HepG2 (cell line): ENCODE measurements around the gene KLC4. TPM values are rescaled to one million over a fixed set of nuclear protein-coding genes. Genes with fewer than 3 reads are reported as not detected.

Experiments used
- AHR ChIP-seq: IDR thresholded peaks from 2 replicates; pipeline ENCODE4 v1.6.1; 2018; ENCODE audit warnings: missing genetic modification reagents, missing compliant biosample characterization
- ATF1 ChIP-seq: IDR thresholded peaks from 2 replicates; pipeline ENCODE4 v1.6.1; 2016; ENCODE audit warnings: mild to moderate bottlenecking, control low read depth
- ELF3 ChIP-seq: IDR thresholded peaks from 2 replicates; pipeline ENCODE4 v1.6.1; 2016; ENCODE audit warnings: missing genetic modification reagents, missing compliant biosample characterization
- KDM6A ChIP-seq: IDR thresholded peaks from 2 replicates; pipeline ENCODE4 v1.6.1; 2016; ENCODE audit warnings: low read depth
- MXD1 ChIP-seq: sonication (generic); formaldehyde crosslinking; IDR thresholded peaks from 2 replicates; pipeline ENCODE4 v1.4.0; 2020; ENCODE audit warnings: mild to moderate bottlenecking, missing genetic modification reagents
- POLR2AphosphoS5 ChIP-seq: IDR thresholded peaks from 2 replicates; pipeline ENCODE4 v1.6.1; 2012; ENCODE audit warnings: low read depth, low read length
- TCF7L2 ChIP-seq: IDR thresholded peaks from 2 replicates; pipeline ENCODE4 v1.6.1; 2011; ENCODE audit warnings: mild to moderate bottlenecking, low read depth, low read length, moderate library complexity
- U2AF2 ChIP-seq: fragments of 200-400 bp; formaldehyde crosslinking; IDR thresholded peaks from 2 replicates; pipeline ENCODE4 v1.6.1; 2017; ENCODE audit warnings: low read depth, mild to moderate bottlenecking, low read length
- ZBTB3 ChIP-seq: sonication (generic); formaldehyde crosslinking; IDR thresholded peaks from 2 replicates; pipeline ENCODE4 v1.4.0; 2020; ENCODE audit warnings: low read depth, mild to moderate bottlenecking, moderate library complexity, missing genetic modification reagents, borderline replicate concordance
- ZNF160 ChIP-seq: sonication (generic); formaldehyde crosslinking; IDR thresholded peaks from 2 replicates; pipeline ENCODE4 v1.8.0; 2022; ENCODE audit warnings: mild to moderate bottlenecking, inconsistent platforms, missing genetic modification reagents
- ZNF335 ChIP-seq: sonication (generic); formaldehyde crosslinking; IDR thresholded peaks from 2 replicates; pipeline ENCODE4 v1.4.0; 2020; ENCODE audit warnings: missing genetic modification reagents
- ZNF354B ChIP-seq: sonication (generic); formaldehyde crosslinking; IDR thresholded peaks from 2 replicates; pipeline ENCODE4 v1.8.0; 2022; ENCODE audit warnings: mild to moderate bottlenecking, missing genetic modification reagents
- ZNF619 ChIP-seq: sonication (generic); formaldehyde crosslinking; IDR thresholded peaks from 2 replicates; pipeline ENCODE4 v1.4.0; 2020; ENCODE audit warnings: mild to moderate bottlenecking, missing genetic modification reagents
- ZNF678 ChIP-seq: sonication (generic); formaldehyde crosslinking; IDR thresholded peaks from 2 replicates; pipeline ENCODE4 v1.4.0; 2020; ENCODE audit warnings: mild to moderate bottlenecking, missing genetic modification reagents
- ZNF724P ChIP-seq: sonication (generic); formaldehyde crosslinking; IDR thresholded peaks from 2 replicates; pipeline ENCODE4 v1.8.0; 2022; ENCODE audit warnings: missing genetic modification reagents, borderline replicate concordance
- ZNF746 ChIP-seq: sonication (generic); formaldehyde crosslinking; IDR thresholded peaks from 2 replicates; pipeline ENCODE4 v1.8.0; 2022; ENCODE audit warnings: mild to moderate bottlenecking, missing genetic modification reagents
- ZNF777 ChIP-seq: sonication (generic); formaldehyde crosslinking; IDR thresholded peaks from 2 replicates; pipeline ENCODE4 v1.4.0; 2020; ENCODE audit warnings: missing genetic modification reagents
- ZNF780A ChIP-seq: sonication (generic); formaldehyde crosslinking; IDR thresholded peaks from 2 replicates; pipeline ENCODE4 v1.8.0; 2022; ENCODE audit warnings: mild to moderate bottlenecking, missing genetic modification reagents, moderate library complexity
- ZNF841 ChIP-seq: sonication (generic); formaldehyde crosslinking; IDR thresholded peaks from 2 replicates; pipeline ENCODE4 v1.8.1; 2023; ENCODE audit warnings: missing genetic modification reagents, borderline replicate concordance
- polyA plus RNA-seq, 8 experiments: library from polyadenylated mRNA; depleted of rRNA in 3 of 8; stranded (reverse) in 7 of 8; unstranded in 1 of 8; fragments of >200 nt; fragmentation: Illumina TruSeq in 4 of 8; extraction: Trizol in 4 of 8; gene quantifications; 2 replicates each; pipeline versions ENCODE4 v1.2.1 to v1.2.3, GENCODE V29; 2011 to 2016; ENCODE audit warnings: low read depth in 4 of 8, missing spikeins in 1 of 8, mixed read lengths in 1 of 8; ENCODE audit not compliant: insufficient read depth in 1 of 8
- total RNA-seq, 5 experiments: library from RNA; depleted of rRNA; stranded (reverse); fragments of >200 nt; fragmentation: Illumina TruSeq; extraction: Trizol; gene quantifications; 2 replicates each; pipeline ENCODE4 v1.2.3, GENCODE V29; 2016; ENCODE audit warnings: low read depth in 1 of 5
- TF ChIP-seq, protein P1 (sequence below): sonication (generic); formaldehyde crosslinking; IDR thresholded peaks from 2 replicates; pipeline ENCODE4 v1.8.1; 2023; ENCODE audit warnings: mild to moderate bottlenecking, missing genetic modification reagents
- TF ChIP-seq, protein P2 (sequence below): sonication (generic); formaldehyde crosslinking; IDR thresholded peaks from 2 replicates; pipeline ENCODE4 v1.4.0; 2020; ENCODE audit warnings: missing genetic modification reagents, mild to moderate bottlenecking, borderline replicate concordance
- TF ChIP-seq, protein P3 (sequence below): sonication (generic); formaldehyde crosslinking; IDR thresholded peaks from 2 replicates; pipeline ENCODE4 v1.5.0; 2020; ENCODE audit warnings: mild to moderate bottlenecking, missing genetic modification reagents
- TF ChIP-seq, protein P4 (sequence below): IDR thresholded peaks from 2 replicates; pipeline ENCODE4 v1.6.1; 2018; ENCODE audit warnings: missing genetic modification reagents, mild to moderate bottlenecking, missing compliant biosample characterization

KLC4 gene
- total and polyA plus RNA-seq, 2 of the 13 experiments (the other 11 are each of a cell fraction or from before 2014, with no cell fraction given), result 45.4 to 70.4 TPM

DNA sequence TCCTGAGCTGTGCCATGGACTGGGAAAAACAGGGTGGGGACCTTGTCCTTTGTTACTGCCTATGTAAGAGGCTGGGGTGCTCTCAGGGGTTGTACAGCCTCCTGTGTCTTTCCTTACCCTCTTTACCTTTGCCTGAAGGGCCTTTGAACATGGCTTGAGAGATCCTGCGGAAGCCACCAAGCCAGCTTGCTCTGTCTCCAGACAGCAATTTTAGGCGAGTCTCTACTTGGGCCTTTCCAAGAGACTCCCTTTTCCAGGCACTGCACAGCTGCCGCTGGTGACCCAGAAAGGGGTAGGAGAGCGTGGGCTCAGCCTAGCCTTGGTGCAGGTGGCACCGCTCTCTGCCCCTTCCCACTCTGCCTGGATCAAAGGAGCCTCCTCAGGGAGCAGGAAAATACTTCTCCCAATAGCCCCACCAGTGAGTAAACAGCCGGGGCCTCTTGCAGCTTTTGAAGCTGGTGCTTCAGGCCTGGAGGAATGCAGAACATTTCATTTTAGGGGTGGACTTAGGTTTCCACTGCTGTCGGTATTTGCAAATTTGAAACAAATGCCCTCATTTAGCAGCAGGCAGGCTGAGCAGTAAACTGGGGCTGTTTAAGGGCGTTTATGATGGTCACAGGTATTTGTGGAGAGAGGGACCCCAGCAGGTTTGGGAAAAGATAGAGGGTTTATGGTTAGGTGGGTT lies 30.6 kb downstream of the KLC4 start (continued):
- TF ChIP-seq ZNF619 (0 out of 2 replicates have a peak, but pooled peaks have one; percentile 51), ZNF777 (no peak), MXD1 (no peak), TCF7L2 (peak; percentile 89), AHR (CRISPR knock-in tag) (0 out of 2 replicates have a peak, but pooled peaks have one; percentile 36), ZNF678 (no peak), POLR2AphosphoS5 (peak; percentile 64), ZNF354B (no peak), ZNF746 (CRISPR knock-in tag) (peak; percentile 69; the same call in 1 of the 2 replicates), ZNF335 (CRISPR knock-in tag) (no peak), ZNF841 (CRISPR knock-in tag) (no peak), ZNF160 (CRISPR knock-in tag) (no peak; the same call in 1 of the 2 replicates), ZNF780A (CRISPR knock-in tag) (no peak), ELF3 (CRISPR knock-in tag) (peak; percentile 65; the same call in 1 of the 2 replicates), U2AF2 (no peak), ZBTB3 (CRISPR knock-in tag) (no peak), ATF1 (0 out of 2 replicates have a peak, but pooled peaks have one; percentile 39), KDM6A (CRISPR knock-in tag) (peak; percentile 98), ZNF724P (no peak)
- TF ChIP-seq, protein P1, sequence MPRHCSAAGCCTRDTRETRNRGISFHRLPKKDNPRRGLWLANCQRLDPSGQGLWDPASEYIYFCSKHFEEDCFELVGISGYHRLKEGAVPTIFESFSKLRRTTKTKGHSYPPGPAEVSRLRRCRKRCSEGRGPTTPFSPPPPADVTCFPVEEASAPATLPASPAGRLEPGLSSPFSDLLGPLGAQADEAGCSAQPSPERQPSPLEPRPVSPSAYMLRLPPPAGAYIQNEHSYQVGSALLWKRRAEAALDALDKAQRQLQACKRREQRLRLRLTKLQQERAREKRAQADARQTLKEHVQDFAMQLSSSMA (CRISPR knock-in tag), result 0 out of 2 replicates have a peak, but pooled peaks have one; percentile 44
- TF ChIP-seq, protein P2, sequence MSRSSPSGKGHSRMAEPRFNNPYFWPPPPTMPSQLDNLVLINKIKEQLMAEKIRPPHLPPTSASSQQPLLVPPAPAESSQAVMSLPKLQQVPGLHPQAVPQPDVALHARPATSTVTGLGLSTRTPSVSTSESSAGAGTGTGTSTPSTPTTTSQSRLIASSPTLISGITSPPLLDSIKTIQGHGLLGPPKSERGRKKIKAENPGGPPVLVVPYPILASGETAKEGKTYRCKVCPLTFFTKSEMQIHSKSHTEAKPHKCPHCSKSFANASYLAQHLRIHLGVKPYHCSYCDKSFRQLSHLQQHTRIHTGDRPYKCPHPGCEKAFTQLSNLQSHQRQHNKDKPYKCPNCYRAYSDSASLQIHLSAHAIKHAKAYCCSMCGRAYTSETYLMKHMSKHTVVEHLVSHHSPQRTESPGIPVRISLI (CRISPR knock-in tag), result no peak; the same call in 1 of the 2 replicates
- TF ChIP-seq, protein P3, sequence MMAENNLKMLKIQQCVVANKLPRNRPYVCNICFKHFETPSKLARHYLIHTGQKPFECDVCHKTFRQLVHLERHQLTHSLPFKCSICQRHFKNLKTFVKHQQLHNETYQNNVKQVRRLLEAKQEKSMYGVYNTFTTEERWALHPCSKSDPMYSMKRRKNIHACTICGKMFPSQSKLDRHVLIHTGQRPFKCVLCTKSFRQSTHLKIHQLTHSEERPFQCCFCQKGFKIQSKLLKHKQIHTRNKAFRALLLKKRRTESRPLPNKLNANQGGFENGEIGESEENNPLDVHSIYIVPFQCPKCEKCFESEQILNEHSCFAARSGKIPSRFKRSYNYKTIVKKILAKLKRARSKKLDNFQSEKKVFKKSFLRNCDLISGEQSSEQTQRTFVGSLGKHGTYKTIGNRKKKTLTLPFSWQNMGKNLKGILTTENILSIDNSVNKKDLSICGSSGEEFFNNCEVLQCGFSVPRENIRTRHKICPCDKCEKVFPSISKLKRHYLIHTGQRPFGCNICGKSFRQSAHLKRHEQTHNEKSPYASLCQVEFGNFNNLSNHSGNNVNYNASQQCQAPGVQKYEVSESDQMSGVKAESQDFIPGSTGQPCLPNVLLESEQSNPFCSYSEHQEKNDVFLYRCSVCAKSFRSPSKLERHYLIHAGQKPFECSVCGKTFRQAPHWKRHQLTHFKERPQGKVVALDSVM (CRISPR knock-in tag), result peak; percentile 56; the same call in 1 of the 2 replicates
- TF ChIP-seq, protein P4, sequence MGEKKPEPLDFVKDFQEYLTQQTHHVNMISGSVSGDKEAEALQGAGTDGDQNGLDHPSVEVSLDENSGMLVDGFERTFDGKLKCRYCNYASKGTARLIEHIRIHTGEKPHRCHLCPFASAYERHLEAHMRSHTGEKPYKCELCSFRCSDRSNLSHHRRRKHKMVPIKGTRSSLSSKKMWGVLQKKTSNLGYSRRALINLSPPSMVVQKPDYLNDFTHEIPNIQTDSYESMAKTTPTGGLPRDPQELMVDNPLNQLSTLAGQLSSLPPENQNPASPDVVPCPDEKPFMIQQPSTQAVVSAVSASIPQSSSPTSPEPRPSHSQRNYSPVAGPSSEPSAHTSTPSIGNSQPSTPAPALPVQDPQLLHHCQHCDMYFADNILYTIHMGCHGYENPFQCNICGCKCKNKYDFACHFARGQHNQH (CRISPR knock-in tag), result peak; percentile 83
